Heart right ventricle (tissue), 16 donors: Measurements from ENCODE around the gene RAB36. TPM values are rescaled to one million over a fixed set of nuclear protein-coding genes. Genes with fewer than 3 reads are reported as not detected.

Source experiments
- ATAC-seq, 8 donors: fragments of 200-7000 bp; cut with Tn5 transposase; one replicate each; pipeline ENCODE4 v1.9.1; 2020; ENCODE audit warnings: mild to moderate bottlenecking in 8 of 8, moderate library complexity in 8 of 8, moderate number of reproducible peaks in 1 of 8
- DNase-seq, 2 donors: peaks; one replicate each; pipeline ENCODE4 v3.0.0-alpha.2; 2020
- H3K27ac ChIP-seq, 10 donors: fragments of 200-600 bp; sonication (generic) in 2 of 10; one replicate each; pipeline versions ENCODE4 v1.5.0 to v1.8.0; 2020 to 2022; ENCODE audit warnings: mild to moderate bottlenecking in 3 of 10
- H3K27me3 ChIP-seq, 7 donors: fragments of 200-600 bp; one replicate each; pipeline ENCODE4 v1.8.0; 2021 to 2022; ENCODE audit warnings: mild to moderate bottlenecking in 2 of 7
- H3K36me3 ChIP-seq, 9 donors: fragments of 200-600 bp; sonication (generic) in 1 of 9; one replicate each; pipeline versions ENCODE4 v1.5.0 to v1.8.0; 2020 to 2022; ENCODE audit warnings: mild to moderate bottlenecking in 2 of 9
- H3K4me1 ChIP-seq, 9 donors: fragments of 200-600 bp; sonication (generic) in 1 of 9; one replicate each; pipeline versions ENCODE4 v1.5.0 to v1.8.0; 2020 to 2022; ENCODE audit warnings: mild to moderate bottlenecking in 4 of 9
- H3K4me3 ChIP-seq, 10 donors: fragments of 200-600 bp; sonication (generic) in 2 of 10; one replicate each; pipeline versions ENCODE4 v1.5.0 to v1.8.0; 2020 to 2022; ENCODE audit warnings: mild to moderate bottlenecking in 7 of 10, moderate library complexity in 2 of 10
- H3K9me3 ChIP-seq, 11 donors: fragments of 200-600 bp in 10 of 11; sonication (generic) in 2 of 11; one replicate each; pipeline versions ENCODE4 v1.5.0 to v1.8.0; 2013 to 2022; ENCODE audit warnings: mild to moderate bottlenecking in 2 of 11, control low read depth in 1 of 11, moderate library complexity in 1 of 11
- CTCF ChIP-seq, 9 donors: fragments of 200-600 bp; sonication (generic) in 2 of 9; IDR thresholded peaks; one replicate each; pipeline versions ENCODE4 v1.5.0 to v1.8.0; 2021 to 2022; ENCODE audit warnings: antibody characterized with exemption in 9 of 9, mild to moderate bottlenecking in 5 of 9, moderate library complexity in 1 of 9
- WGBS, 2 donors: extraction: QIAGEN DNeasy Blood & Tissue Kit; methylation state at CpG; one replicate each; pipeline ENCODE4 v1.1.7; 2013; ENCODE audit warnings: inconsistent platforms in 1 of 2; 5-methylcytosine and 5-hydroxymethylcytosine counted together
- intact Hi-C, 10 donors: fragments of 100-400 bp; cut with DNase I; formaldehyde crosslinking; loops; one replicate each; pipeline versions ENCODE4 v1.11.1 to v1.14.2; 2022
- polyA plus RNA-seq, 2 donors: library from polyadenylated mRNA; stranded (reverse); fragments of 200-250 nt; gene quantifications; one replicate each; pipeline ENCODE4 v1.2.3, GENCODE V29; 2013
- total RNA-seq, 10 donors: library from RNA; stranded (reverse); fragmentation: NEBNext Ultra II Directional in 3 of 10; extraction: Animal tissue kit (Norgen Biotek cat#: 25700) in 3 of 10; gene quantifications; one replicate each; pipeline versions ENCODE4 v1.2.1 to v1.2.4, GENCODE V29; 2021 to 2023
- donor health status: Arrhythmogenic right ventricular cardiomyopathy.
- donor health status: ischemic (EF 13 %, LVEDD 7.1; RV severe dilation, severe dysfunction).
- donor health status: healthy with polysubstance abuse.
- donor health status: DM: no; HTN: yes; CAD: no.
- donor health status: DM: no; HTN: no; CAD: no.
- donor health status: ischemic (EF 25% LVEDD 6.9; RV normal size, moderate dysfunction).
- donor health status: ischemic (EF 25% LVEDD 5.7; RV mildly dilated, moderate dysfunction).
- donor health status: healthy.
- donor health status: DM: yes; HTN: yes; CAD: no.
- donor health status: Ischemic cardiomyopathy.
- donor health status: ischemic (EF 35%, LVEDD 5.7; RV mildly dilated, moderate dysfunction).
- donor health status: nonischemic (EF 11% LVEDD 7.7; RV severe dilation, severe dysfunction).
- donor health status: DM: yes; HTN: yes; CAD: no.
- donor health status: PGD.
- donor health status: ischemic (EF 29% LVEDD 5.4; RV normal size, mild dysfunction).
- donor health status: nonischemic (EF 23%, LVEDD 6.1; RV moderate dilation, normal function).

The RAB36 gene
- total and polyA plus RNA-seq, 12 donors, result 0.15 to 1.00 (median 0.43) TPM

- Histone ChIP-seq H3K27me3 (no peaks in the 10 kb centered on the region), H3K27ac (no peak overlapping the region), H3K36me3 (peaks cover 0 to 21% (median 0%) of the 10 kb centered on the region in 9 donors), H3K4me1 (peaks cover 0 to 67% (median 33%) of the 10 kb centered on the region in 9 donors), H3K4me3 (no peak overlapping the region), H3K9me3 (no peaks in the 10 kb centered on the region)
- no peak for TF ChIP-seq CTCF (IDR thresholded peaks at IDR 0.05)
- WGBS, 2 donors, result 77 to 83% methylated on average over 5 of the region's 5 CpGs
- DNase-seq (no peak), ATAC-seq (peak in 2 of 8 donors; percentile 12 to 30)
- intact Hi-C loops, result no loop called here
Observed at GRCh38 chr22:23193882-23194281, 48.6 kb downstream of the RAB36 start.

GRCh38 chr22:23196165-23196564 lies 50.9 kb downstream of the RAB36 start:
- H3K4me3 ChIP-seq, result no peak overlapping the region
- H3K9me3 ChIP-seq, result no peaks in the 10 kb centered on the region
- intact Hi-C loops, result no loop called here
- no peak for DNase-seq
- 59 to 60% methylated on average over 11 of the region's 11 CpGs for WGBS, 2 donors
- ATAC-seq, result no peak
- H3K4me1 ChIP-seq, result peaks cover 0 to 78% (median 42%) of the 10 kb centered on the region in 9 donors
- H3K27me3 ChIP-seq, result no peaks in the 10 kb centered on the region
- no peak overlapping the region for H3K27ac ChIP-seq
- H3K36me3 ChIP-seq, result peaks cover 0 to 13% (median 0%) of the 10 kb centered on the region in 9 donors
- TF ChIP-seq CTCF (IDR thresholded peaks at IDR 0.05), result no peak

- intact Hi-C loops, result loop anchor here in 1 of 10 donors (2.0 kb wide), 1 partner anchor 13 kb away; no protein-coding TSS in a partner anchor
- Histone ChIP-seq H3K27ac (peak overlapping the region in 5 of 10 donors; percentile 9 to 51 (median 31)), H3K27me3 (no peaks in the 10 kb centered on the region), H3K36me3 (peaks cover 0 to 5% (median 0%) of the 10 kb centered on the region in 9 donors), H3K4me1 (peaks cover 0 to 64% (median 37%) of the 10 kb centered on the region in 9 donors), H3K4me3 (no peak overlapping the region), H3K9me3 (no peaks in the 10 kb centered on the region)
- no peak for DNase-seq
- TF ChIP-seq CTCF (IDR thresholded peaks at IDR 0.05), result no peak
- WGBS, 2 donors, result 67 to 69% methylated on average over 8 of the region's 8 CpGs
- ATAC-seq, result peak; percentile 14 to 82 (median 55)
Observed at GRCh38 chr22:23197836-23198235, 52.6 kb downstream of the RAB36 start.

- Histone ChIP-seq H3K27me3 (no peaks in the 10 kb centered on the region), H3K4me1 (peaks cover 0 to 61% (median 36%) of the 10 kb centered on the region in 9 donors), H3K27ac (peak overlapping the region in 3 of 10 donors; percentile 7 to 61 (median 44)), H3K36me3 (peaks cover 0 to 17% (median 0%) of the 10 kb centered on the region in 9 donors), H3K9me3 (no peaks in the 10 kb centered on the region), H3K4me3 (no peak overlapping the region)
- TF ChIP-seq CTCF (IDR thresholded peaks at IDR 0.05), result no peak
- intact Hi-C loops, result loop anchor here in 1 of 10 donors (2.0 kb wide), 1 partner anchor 14 kb away; no protein-coding TSS in a partner anchor
- WGBS, 2 donors, result 64 to 67% methylated on average over 8 of the region's 8 CpGs
- DNase-seq (no peak), ATAC-seq (peak in 3 of 8 donors; percentile 23 to 38 (median 38))
Observed at GRCh38 chr22:23199159-23199558, 53.9 kb downstream of the RAB36 start.
